CD4-positive, alpha-beta T cell (primary cell): Measurements from ENCODE around the gene LAMTOR2. TPM values are rescaled to one million over a fixed set of nuclear protein-coding genes. Genes with fewer than 3 reads are reported as not detected.

Experiments used
- ATAC-seq: fragments of 200-7000 bp; cut with Tn5 transposase; one replicate; pipeline ENCODE4 v1.10.0; 2022; ENCODE audit warnings: mild to moderate bottlenecking; ENCODE audit not compliant: poor library complexity
- CTCF ChIA-PET: fragments of 350-600 bp; sonication (Branson Sonifier 250); formaldehyde crosslinking; loops from one replicate; lab custom pipeline; 2021; ENCODE audit warnings: antibody characterized with exemption, inconsistent platforms; lab: Charles Lee
- POLR2A ChIA-PET: fragments of 350-600 bp; sonication (Branson Sonifier 250); formaldehyde crosslinking; loops from one replicate; lab custom pipeline; 2021; ENCODE audit warnings: antibody characterized with exemption, inconsistent platforms; lab: Charles Lee
- DNase-seq, 14 experiments: peaks; one replicate each; pipeline ENCODE4 v3.0.0-alpha.2; 2013 to 2020; ENCODE audit warnings: mixed read lengths in 2 of 14
- H3K27ac ChIP-seq, 2 donors: one replicate each; pipeline versions ENCODE4 v1.5.1 to v1.7.0; 2013; ENCODE audit warnings: low read length in 2 of 2, low read depth in 1 of 2, mild to moderate bottlenecking in 1 of 2
- H3K27me3 ChIP-seq, 2 experiments: 1 replicate in 1 of 2; 2 replicates in 1 of 2; pipeline versions ENCODE4 v1.6.1 to v1.7.0; 2013; ENCODE audit warnings: low read length in 2 of 2, control low read depth in 1 of 2, mild to moderate bottlenecking in 1 of 2, moderate library complexity in 1 of 2; ENCODE audit not compliant: insufficient read depth in 2 of 2, control insufficient read depth in 1 of 2
- H3K36me3 ChIP-seq: one replicate; pipeline ENCODE4 v1.6.1; 2013; ENCODE audit warnings: low read length, control low read depth; ENCODE audit not compliant: insufficient read depth
- H3K4me1 ChIP-seq: one replicate; pipeline ENCODE4 v1.6.1; 2013; ENCODE audit warnings: low read length, control low read depth; ENCODE audit not compliant: insufficient read depth
- H3K4me3 ChIP-seq: one replicate; pipeline ENCODE4 v1.5.1; 2013; ENCODE audit warnings: mild to moderate bottlenecking, low read length, moderate library complexity
- H3K9me3 ChIP-seq, 2 experiments: 1 replicate in 1 of 2; 2 replicates in 1 of 2; pipeline versions ENCODE4 v1.6.1 to v1.7.0; 2013; ENCODE audit warnings: low read length in 2 of 2, mild to moderate bottlenecking in 2 of 2, control low read depth in 1 of 2, moderate library complexity in 1 of 2; ENCODE audit not compliant: control insufficient read depth in 1 of 2, insufficient read depth in 1 of 2
- H3K27ac Mint-ChIP-seq: one replicate; pipeline ENCODE4 v1.8.0; 2020; ENCODE audit warnings: mixed read lengths
- H3K27me3 Mint-ChIP-seq: one replicate; pipeline ENCODE4 v1.8.0; 2021; ENCODE audit warnings: mixed read lengths
- H3K36me3 Mint-ChIP-seq: one replicate; pipeline ENCODE4 v1.8.0; 2021; ENCODE audit warnings: low read depth, mixed read lengths
- H3K4me1 Mint-ChIP-seq: one replicate; pipeline ENCODE4 v1.8.0; 2021; ENCODE audit warnings: low read depth, mixed read lengths
- H3K4me3 Mint-ChIP-seq: one replicate; pipeline ENCODE4 v1.8.0; 2020; ENCODE audit warnings: mild to moderate bottlenecking, mixed read lengths
- H3K9me3 Mint-ChIP-seq: one replicate; pipeline ENCODE4 v1.8.0; 2020; ENCODE audit warnings: mixed read lengths
- intact Hi-C, 2 experiments: fragments of 100-400 bp; cut with DNase I in 1 of 2; cut with micrococcal nuclease in 1 of 2; formaldehyde crosslinking; loops; one replicate each; pipeline versions ENCODE4 v1.15.1 to v1.9.0; 2023 to 2025; cut with DNase I, micrococcal nuclease
- polyA plus RNA-seq, 2 donors: library from polyadenylated mRNA; unstranded; fragments of 120-200 nt; gene quantifications; one replicate each; pipeline ENCODE4 v1.2.1, GENCODE V29; 2013
- total RNA-seq, 174 experiments: library from RNA in 2 of 174; stranded (reverse) in 2 of 174; gene quantifications; one replicate each; pipeline ENCODE4 v1.2.3 and lab custom pipeline; 2021 to 2026
- TF ChIP-seq, protein P1 (sequence below): fragments of 200-600 bp; IDR thresholded peaks from one replicate; pipeline ENCODE4 v1.8.0; 2022; ENCODE audit warnings: antibody characterized with exemption, mild to moderate bottlenecking

LAMTOR2 gene
- total RNA-seq (1 to 10 TPM; 7.0 to 8.7 TPM), total RNA-seq (lab: John Stamatoyannopoulos, UW) (2.0 to 34.3 (median 17.0) reads per million in 172 experiments)
- 57.0 TPM for polyA plus RNA-seq (2013, experiment 1 of 2)
- 44.9 TPM for polyA plus RNA-seq (2013, experiment 2 of 2)

DNA sequence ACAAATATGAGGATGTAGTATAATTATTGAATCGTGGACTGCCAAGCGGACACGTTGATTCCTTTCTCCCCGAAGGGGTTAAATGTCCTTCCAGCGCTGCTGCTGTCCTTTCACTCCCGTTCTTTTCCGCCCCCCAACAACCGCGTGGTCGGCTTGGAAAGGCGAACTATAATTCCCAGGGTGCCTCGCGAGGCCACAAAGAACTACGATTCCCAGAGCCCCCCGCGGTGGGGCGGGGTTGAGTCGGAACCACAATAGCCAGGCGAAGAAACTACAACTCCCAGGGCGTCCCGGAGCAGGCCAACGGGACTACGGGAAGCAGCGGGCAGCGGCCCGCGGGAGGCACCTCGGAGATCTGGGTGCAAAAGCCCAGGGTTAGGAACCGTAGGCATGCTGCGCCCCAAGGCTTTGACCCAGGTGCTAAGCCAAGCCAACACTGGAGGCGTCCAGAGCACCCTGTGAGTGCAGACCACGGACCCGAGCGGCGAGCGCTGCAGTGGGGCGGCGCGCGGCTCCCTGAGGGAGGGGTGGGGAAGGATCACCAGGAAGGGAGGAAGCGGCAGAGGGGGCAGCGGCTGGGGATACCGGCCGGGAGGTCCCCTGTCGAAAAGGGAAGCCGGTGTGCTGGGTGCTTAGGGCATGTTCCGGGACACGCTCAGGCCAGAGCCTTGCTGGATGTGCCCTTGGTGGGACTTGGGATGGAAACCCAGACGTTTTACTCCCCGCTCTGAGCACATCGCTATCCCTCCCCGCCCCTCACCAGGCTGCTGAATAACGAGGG lies at the start of gene LAMTOR2:
TSS of gene LAMTOR2 (plus strand) at position 283 of the 781 bp plus-strand sequence. CDS start at position 391, 108 bp downstream.
- Mint-ChIP-seq H3K4me3 (peak within 1 kb of the TSS; percentile 94), H3K27ac (peak within 1 kb of the TSS; percentile 89), H3K36me3 (peaks cover 23% of the 10 kb centered on the region), H3K4me1 (peaks cover 40% of the 10 kb centered on the region), H3K9me3 (no peaks in the 10 kb centered on the region), H3K27me3 (no peaks in the 10 kb centered on the region)
- Histone ChIP-seq H3K27me3 (no peaks in the 10 kb centered on the region), H3K4me1 (peaks cover 34% of the 10 kb centered on the region), H3K4me3 (peak within 1 kb of the TSS; percentile 100), H3K9me3 (peaks cover 0 to 6% of the 10 kb centered on the region in 2 experiments), H3K27ac (peak within 1 kb of the TSS; percentile 82 to 87), H3K36me3 (peaks cover 12% of the 10 kb centered on the region)
- ChIA-PET CTCF (interaction anchor here (2.2 kb wide), 1 partner anchor 34 kb away, joined by 16 read pairs; the partner anchor contains the start of gene SSR2), POLR2A (no interaction called here)
- peak; percentile 83 for ATAC-seq
- intact Hi-C loops, result loop anchor here (1.0 to 10.0 kb wide), 10 partner anchors 28 to 780 kb away; partner anchors contain the start of genes CLK2 (in 1 of the 2), GON4L (in 1 of the 2), HCN3 (in 1 of the 2) and KHDC4 (in 1 of the 2)
- TF ChIP-seq, protein P1, sequence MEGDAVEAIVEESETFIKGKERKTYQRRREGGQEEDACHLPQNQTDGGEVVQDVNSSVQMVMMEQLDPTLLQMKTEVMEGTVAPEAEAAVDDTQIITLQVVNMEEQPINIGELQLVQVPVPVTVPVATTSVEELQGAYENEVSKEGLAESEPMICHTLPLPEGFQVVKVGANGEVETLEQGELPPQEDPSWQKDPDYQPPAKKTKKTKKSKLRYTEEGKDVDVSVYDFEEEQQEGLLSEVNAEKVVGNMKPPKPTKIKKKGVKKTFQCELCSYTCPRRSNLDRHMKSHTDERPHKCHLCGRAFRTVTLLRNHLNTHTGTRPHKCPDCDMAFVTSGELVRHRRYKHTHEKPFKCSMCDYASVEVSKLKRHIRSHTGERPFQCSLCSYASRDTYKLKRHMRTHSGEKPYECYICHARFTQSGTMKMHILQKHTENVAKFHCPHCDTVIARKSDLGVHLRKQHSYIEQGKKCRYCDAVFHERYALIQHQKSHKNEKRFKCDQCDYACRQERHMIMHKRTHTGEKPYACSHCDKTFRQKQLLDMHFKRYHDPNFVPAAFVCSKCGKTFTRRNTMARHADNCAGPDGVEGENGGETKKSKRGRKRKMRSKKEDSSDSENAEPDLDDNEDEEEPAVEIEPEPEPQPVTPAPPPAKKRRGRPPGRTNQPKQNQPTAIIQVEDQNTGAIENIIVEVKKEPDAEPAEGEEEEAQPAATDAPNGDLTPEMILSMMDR, result no peak
- peak; percentile 86 to 97 (median 94) for DNase-seq

- H3K36me3 Mint-ChIP-seq, result peaks cover 18% of the 10 kb centered on the region
- no peaks in the 10 kb centered on the region for H3K27me3 Mint-ChIP-seq
- POLR2A ChIA-PET, result interaction anchor here (0.8 to 1.4 kb wide), 5 partner anchors 11 to 241 kb away, joined by 3 to 4 read pairs (median 3); partner anchors contain the start of gene KHDC4
- Histone ChIP-seq H3K36me3 (peaks cover 20% of the 10 kb centered on the region), H3K9me3 (no peaks in the 10 kb centered on the region), H3K27ac (peak overlapping the region in 1 of 2 donors; percentile 65), H3K4me1 (peaks cover 25% of the 10 kb centered on the region), H3K27me3 (no peaks in the 10 kb centered on the region), H3K4me3 (peak overlapping the region; percentile 1)
- ATAC-seq, result peak; percentile 79
- DNase-seq, result peak in 5 of 14 experiments; percentile 6 to 76 (median 61)
- H3K4me1 Mint-ChIP-seq, result peaks cover 24% of the 10 kb centered on the region
- H3K4me3 Mint-ChIP-seq, result peak overlapping the region; percentile 38
- peak overlapping the region; percentile 76 for H3K27ac Mint-ChIP-seq
- CTCF ChIA-PET, result interaction anchor here (0.9 kb wide), 1 partner anchor 61 kb away, joined by 3 read pairs; no protein-coding TSS in a partner anchor
- H3K9me3 Mint-ChIP-seq, result no peaks in the 10 kb centered on the region
- TF ChIP-seq, protein P1, result no peak
- intact Hi-C loops, result no loop called here
Observed at GRCh38 chr1:156004843-156005584, 49.6 kb upstream of the LAMTOR2 start.
